Brain microvascular endothelial cell (primary cell): ENCODE data around the gene TLK1.

Experiments used
- DNase-seq: peaks from one replicate; pipeline ENCODE4 v3.0.0-alpha.2; 2020
- H3K27ac ChIP-seq: fragments of 250-450 bp; sonication (Bioruptor Pico); 2 replicates; pipeline ENCODE4 v1.5.1; 2020; ENCODE audit warnings: mild to moderate bottlenecking, moderate library complexity
- H3K27me3 ChIP-seq: fragments of 250-450 bp; sonication (Bioruptor Pico); replicated peaks from 2 replicates; pipeline ENCODE4 v1.5.1; 2020; ENCODE audit warnings: mild to moderate bottlenecking
- H3K36me3 ChIP-seq: fragments of 250-450 bp; sonication (Bioruptor Pico); replicated peaks from 2 replicates; pipeline ENCODE4 v1.5.1; 2020; ENCODE audit warnings: mild to moderate bottlenecking
- H3K4me3 ChIP-seq: 2 replicates; pipeline ENCODE4 v1.5.1; 2011; ENCODE audit warnings: low read depth, mild to moderate bottlenecking, control low read depth, low read length, moderate library complexity
- CTCF ChIP-seq: IDR thresholded peaks from 2 replicates; pipeline ENCODE4 v1.5.1; 2011; ENCODE audit warnings: low read depth, mild to moderate bottlenecking, moderate library complexity, low read length, control low read depth, inconsistent platforms; ENCODE audit errors: missing control alignments
- in situ Hi-C: cut with HindIII; loops from 2 replicates; pipeline ENCODE4 v1.10.0; 2017; ENCODE audit warnings: low sequenced_read_pairs, low pct_ligation_motif_present

TLK1 gene

GRCh38 chr2:171136024-171136423, 24.7 kb downstream of the TLK1 start:
- H3K4me3 ChIP-seq, result no peak overlapping the region
- no peaks in the 10 kb centered on the region for H3K27me3 ChIP-seq
- in situ Hi-C loops, result no loop called here
- no peak for DNase-seq
- H3K36me3 ChIP-seq, result no peaks in the 10 kb centered on the region
- no peak for TF ChIP-seq CTCF
- H3K27ac ChIP-seq, result no peak overlapping the region

GRCh38 chr2:171134624-171135230, 26.0 kb downstream of the TLK1 start:
- H3K27me3 ChIP-seq, result no peaks in the 10 kb centered on the region
- in situ Hi-C loops, result no loop called here
- TF ChIP-seq CTCF, result no peak
- H3K36me3 ChIP-seq, result no peaks in the 10 kb centered on the region
- H3K4me3 ChIP-seq, result no peak overlapping the region
- H3K27ac ChIP-seq, result no peak overlapping the region
- DNase-seq, result no peak

- no peaks in the 10 kb centered on the region for H3K27me3 ChIP-seq
- no peak overlapping the region for H3K27ac ChIP-seq
- H3K36me3 ChIP-seq, result no peaks in the 10 kb centered on the region
- in situ Hi-C loops, result no loop called here
- no peak overlapping the region for H3K4me3 ChIP-seq
- no peak for DNase-seq
- no peak for TF ChIP-seq CTCF
These were observed 28.6 kb downstream of the TLK1 start for GRCh38 chr2:171132086-171132485.

- TF ChIP-seq CTCF, result no peak
- Histone ChIP-seq H3K4me3 (no peak overlapping the region), H3K27me3 (no peaks in the 10 kb centered on the region), H3K27ac (no peak overlapping the region), H3K36me3 (no peaks in the 10 kb centered on the region)
- no peak for DNase-seq
- in situ Hi-C loops, result no loop called here
These were observed 32.2 kb downstream of the TLK1 start for GRCh38 chr2:171128461-171128860.

- in situ Hi-C loops, result no loop called here
- H3K36me3 ChIP-seq, result no peaks in the 10 kb centered on the region
- H3K27ac ChIP-seq, result no peak overlapping the region
- TF ChIP-seq CTCF, result no peak
- H3K27me3 ChIP-seq, result no peaks in the 10 kb centered on the region
- DNase-seq, result no peak
- no peak overlapping the region for H3K4me3 ChIP-seq
These were observed 36.2 kb downstream of the TLK1 start for GRCh38 chr2:171124541-171124940.

- no peaks in the 10 kb centered on the region for H3K27me3 ChIP-seq
- H3K27ac ChIP-seq, result no peak overlapping the region
- no peak for DNase-seq
- TF ChIP-seq CTCF, result no peak
- H3K4me3 ChIP-seq, result no peak overlapping the region
- in situ Hi-C loops, result no loop called here
- no peaks in the 10 kb centered on the region for H3K36me3 ChIP-seq
These were observed 51.1 kb downstream of the TLK1 start for GRCh38 chr2:171109571-171109970.
